GM13976 (cell line): ENCODE data around the gene TXNDC11.

Source experiments
- DNase-seq: peaks from one replicate; pipeline ENCODE4 v3.0.0; 2012; ENCODE audit warnings: low spot score
- CTCF ChIP-seq: IDR thresholded peaks from 2 replicates; pipeline ENCODE4 v1.5.1; 2012; ENCODE audit warnings: borderline replicate concordance, mild to moderate bottlenecking; ENCODE audit not compliant: insufficient read depth; ENCODE audit errors: extremely low read depth, missing control alignments, control extremely low read depth
- in situ Hi-C: fragments of 300-500 bp; cut with MboI; formaldehyde crosslinking; loops from one replicate; pipeline ENCODE4 v1.12.0; 2022; ENCODE audit warnings: low sequenced_read_pairs, mixed read lengths, inconsistent platforms; ENCODE audit not compliant: unreplicated experiment

TXNDC11 gene

DNA sequence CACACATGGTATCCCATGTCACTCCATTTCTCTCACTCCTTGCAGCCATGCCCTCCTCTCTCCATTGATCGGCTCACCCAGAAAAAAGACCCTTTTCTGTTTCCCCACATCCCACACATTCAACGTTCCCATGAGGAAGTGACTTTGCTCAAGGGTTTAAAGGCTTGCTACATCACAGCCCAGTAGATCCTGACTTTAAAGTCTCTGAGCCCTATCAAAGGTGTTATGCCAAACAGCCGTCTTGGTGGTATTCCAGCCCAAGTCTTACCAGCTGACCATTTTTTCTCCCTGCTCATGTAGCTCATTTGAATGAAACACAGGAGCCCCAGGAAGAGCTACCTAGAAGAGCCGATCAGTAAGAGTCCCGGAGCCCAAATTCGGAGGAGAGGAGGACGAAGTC is 7.4 kb upstream of the TXNDC11 start:
- DNase-seq: no peak
- no peak for TF ChIP-seq CTCF
- in situ Hi-C loops: no loop called here

GRCh38 chr16:11748404-11749254 is 6.0 kb upstream of the TXNDC11 start:
- in situ Hi-C loops: no loop called here
- no peak for DNase-seq
- TF ChIP-seq CTCF: no peak

DNA sequence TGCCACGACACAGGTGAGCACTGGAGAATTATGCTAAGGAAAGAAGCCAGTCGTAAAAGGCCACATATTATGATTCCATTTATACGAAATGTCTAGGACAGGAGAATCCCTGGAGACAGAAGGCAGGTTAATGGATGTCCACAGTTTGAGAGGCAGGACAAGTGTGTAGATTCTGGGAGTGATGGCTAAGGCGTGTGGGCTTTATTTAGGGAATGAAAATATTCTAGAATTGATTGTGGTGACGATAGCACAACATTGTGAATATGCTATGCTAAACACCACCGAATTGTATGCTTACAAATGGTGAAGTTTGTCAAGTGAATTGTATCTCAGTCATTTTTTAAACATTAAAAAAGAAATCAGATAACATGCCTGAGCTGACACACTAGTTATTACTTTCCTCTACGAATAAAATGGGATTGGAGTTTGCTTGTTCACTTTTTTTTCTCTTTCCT is 5.3 kb upstream of the TXNDC11 start:
- in situ Hi-C loops: no loop called here
- no peak for TF ChIP-seq CTCF
- DNase-seq: no peak

- TF ChIP-seq CTCF: no peak
- DNase-seq: no peak
- in situ Hi-C loops: no loop called here
Observed at GRCh38 chr16:11744075-11744470, 1.4 kb upstream of the TXNDC11 start.

- in situ Hi-C loops: no loop called here
- peak; percentile 46 for DNase-seq
- TF ChIP-seq CTCF: no peak
Observed at GRCh38 chr16:11743308-11744074, 834 bp upstream of the TXNDC11 start.

- no peak for TF ChIP-seq CTCF
- in situ Hi-C loops: no loop called here
- peak; percentile 60 for DNase-seq
Observed at GRCh38 chr16:11742093-11742535, 543 bp downstream of the TXNDC11 start.
